Renal cortical epithelial cell (primary cell): Measurements from ENCODE around the gene GMNC. TPM values are rescaled to one million over a fixed set of nuclear protein-coding genes. Genes with fewer than 3 reads are reported as not detected.
A peak's percentile ranks its signal among the peaks of the same experiment; 100 is the strongest.

Experiments used
- DNase-seq: peaks from one replicate; pipeline ENCODE4 v3.0.0-alpha.2; 2011; ENCODE audit warnings: low read depth
- total RNA-seq: library from RNA; depleted of rRNA; stranded (reverse); fragments of >200 nt; gene quantifications from 2 replicates; pipeline ENCODE4 v1.2.3, GENCODE V29; 2014

GMNC gene
- total RNA-seq, 1 donor from 2014 or later, result 1.5 TPM

DNA sequence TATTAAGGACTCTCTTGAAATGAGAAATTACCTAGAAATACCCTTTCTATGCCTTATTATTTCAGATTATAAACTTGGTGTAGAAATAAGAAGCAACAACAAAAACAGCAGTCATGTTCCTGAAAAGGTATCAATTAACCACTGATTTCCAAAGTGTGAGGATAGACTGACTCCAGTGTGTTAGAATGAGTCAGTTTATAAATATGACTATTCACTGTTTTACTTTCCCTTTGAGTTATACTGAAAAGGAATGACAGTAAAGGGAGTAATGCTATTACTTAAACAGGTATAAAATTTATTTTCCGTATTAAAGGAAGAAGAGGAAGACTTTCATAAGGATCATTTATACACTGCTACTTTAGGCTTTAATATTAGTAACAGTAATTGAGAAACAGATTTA, 12.9 kb downstream of the GMNC start:
- peak; percentile 37 for DNase-seq

DNA sequence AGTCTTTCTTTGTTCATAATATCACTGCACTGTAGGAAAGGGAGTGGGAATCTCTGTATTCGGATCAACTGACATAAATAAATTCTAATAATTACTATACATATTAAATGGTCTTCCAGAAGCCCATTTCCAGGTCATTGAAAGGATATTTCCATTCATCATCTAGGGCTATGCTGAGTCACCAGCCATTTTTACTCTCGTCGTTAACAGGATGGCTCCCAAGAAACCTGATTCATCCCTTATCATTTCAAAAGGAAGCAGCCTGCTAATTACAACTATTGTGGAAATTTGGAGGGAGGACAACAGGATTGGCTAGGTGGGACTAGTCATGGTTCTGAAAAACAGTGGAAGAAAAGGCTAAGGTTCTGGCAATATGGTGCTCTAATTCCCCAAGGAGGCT, 13.6 kb downstream of the GMNC start:
- DNase-seq, result no peak

DNA sequence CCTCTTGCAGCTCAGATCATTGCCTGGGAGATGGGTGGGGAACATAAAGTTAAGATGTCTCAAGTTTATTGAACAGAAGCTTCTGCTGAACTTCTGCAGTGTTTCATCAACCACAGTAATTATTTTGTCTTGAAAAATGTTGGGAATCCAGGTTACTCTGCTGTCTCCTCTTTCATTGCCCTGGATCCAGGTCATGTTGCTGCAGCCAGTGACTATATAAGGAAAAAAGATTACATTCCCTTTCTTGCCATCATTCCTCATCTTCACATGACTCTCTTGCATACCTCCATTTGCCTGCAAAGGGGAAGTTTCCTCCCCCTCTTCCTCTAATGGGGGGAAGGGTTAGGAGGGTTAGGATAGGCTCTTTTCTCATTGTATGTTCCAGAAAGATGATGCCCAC, 15.1 kb downstream of the GMNC start:
- DNase-seq, result peak; percentile 33

DNA sequence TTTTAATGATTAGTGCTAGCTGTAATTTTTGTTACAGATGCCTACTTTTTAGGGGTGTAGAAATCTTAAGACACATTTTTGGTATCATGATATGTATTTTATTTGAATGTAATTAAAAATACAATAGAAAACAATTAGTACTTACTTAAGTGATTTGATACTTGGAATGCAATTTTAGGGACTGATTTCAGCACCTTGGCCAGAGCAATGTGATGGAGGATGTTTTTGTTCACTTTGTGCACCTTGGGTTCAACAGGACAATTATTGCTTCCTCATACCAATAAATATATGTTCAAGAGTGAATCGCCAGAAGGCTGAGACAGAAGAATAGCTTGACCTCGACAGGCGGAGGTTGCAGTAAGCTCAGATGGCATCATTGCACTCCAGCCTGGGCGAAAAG, 22.3 kb downstream of the GMNC start:
- DNase-seq, result peak; percentile 33

DNA sequence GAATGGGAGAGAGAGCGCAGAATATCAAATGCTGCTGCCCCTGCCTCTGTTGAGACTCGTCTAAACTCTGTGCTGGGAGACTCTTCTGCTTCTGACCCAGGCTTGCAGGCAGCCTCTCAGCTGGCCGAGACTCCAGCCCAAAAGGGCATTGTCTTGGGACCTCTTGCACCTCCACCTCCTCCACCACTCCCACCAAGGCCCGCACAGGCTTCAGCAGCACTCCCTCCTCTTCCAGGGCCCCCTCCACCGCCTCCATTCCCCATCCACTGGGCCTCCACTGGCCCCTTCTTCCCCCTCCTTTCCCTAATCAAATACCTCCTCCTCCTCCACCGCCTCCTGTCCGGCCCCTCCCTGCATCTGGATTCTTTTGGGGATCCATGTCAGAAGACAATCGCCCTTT, 31.3 kb downstream of the GMNC start:
- no peak for DNase-seq

DNA sequence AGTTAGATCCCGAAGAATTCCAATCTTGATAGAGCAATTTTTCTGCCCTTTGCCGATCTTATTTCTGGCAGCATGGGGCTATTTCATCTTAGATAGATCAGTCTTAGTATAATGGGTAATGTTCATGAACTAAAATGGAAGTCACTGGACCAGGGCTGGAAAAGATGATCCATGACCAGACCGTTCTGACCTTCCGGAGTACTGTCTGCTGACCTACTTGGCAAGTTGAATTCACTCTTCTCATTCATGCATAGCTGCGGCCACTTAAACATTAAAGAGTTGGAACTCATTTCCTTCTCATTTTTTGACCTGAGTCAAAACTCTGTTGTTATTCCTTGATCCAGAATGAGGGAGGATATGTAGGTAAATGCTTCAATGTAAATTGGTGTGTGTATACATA, 32.5 kb downstream of the GMNC start:
- DNase-seq, result peak; percentile 80

DNA sequence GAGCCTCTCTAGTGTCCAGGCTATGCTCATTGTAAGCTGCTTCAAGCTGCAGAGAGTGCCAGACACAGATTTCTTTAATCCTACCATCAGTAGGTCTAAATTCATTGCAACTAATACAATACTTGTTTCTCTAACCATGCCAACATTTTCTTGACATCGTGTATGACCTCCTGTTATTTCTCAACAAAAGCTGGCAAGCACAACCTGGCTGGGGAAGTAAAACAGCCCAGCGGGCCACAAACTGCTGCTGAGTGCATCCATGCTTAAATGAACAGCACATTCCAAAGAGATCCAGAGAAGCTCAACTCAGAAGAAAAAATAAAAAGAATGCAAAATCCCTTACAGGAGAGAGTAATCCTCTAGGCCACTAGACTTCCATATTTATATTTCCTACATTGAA, 36.5 kb downstream of the GMNC start:
- peak; percentile 95 for DNase-seq

DNA sequence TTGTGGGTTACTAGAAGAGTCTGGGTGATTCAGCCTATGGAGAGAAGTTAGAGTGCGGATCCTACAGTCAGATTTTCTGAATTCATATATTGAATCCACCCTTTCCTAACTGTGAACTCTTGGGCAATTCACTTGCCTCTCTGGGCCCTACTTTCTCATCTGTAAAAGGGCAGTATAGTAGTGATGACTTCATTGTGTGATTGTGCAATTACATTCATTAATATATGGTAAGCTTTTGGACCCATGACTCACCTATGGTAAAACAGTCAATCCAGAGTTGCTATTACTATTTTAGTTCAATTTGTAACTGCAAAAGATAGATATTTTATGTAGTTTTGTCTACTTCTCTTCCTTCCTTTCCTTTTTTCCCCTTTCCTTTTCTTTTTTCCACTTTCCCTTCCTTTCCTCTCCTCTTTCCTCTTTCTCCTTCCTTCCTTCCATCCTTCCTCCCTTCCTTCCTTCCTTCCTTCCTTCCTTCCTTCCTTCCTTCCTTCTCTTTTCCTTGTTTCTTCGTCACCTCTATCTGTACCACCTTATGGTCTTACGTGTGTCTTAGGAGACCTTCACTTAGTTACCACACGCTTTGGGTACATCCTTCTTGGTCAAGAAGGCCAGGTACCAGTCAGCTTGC, 37.0 kb downstream of the GMNC start:
- peak; percentile 58 for DNase-seq

DNA sequence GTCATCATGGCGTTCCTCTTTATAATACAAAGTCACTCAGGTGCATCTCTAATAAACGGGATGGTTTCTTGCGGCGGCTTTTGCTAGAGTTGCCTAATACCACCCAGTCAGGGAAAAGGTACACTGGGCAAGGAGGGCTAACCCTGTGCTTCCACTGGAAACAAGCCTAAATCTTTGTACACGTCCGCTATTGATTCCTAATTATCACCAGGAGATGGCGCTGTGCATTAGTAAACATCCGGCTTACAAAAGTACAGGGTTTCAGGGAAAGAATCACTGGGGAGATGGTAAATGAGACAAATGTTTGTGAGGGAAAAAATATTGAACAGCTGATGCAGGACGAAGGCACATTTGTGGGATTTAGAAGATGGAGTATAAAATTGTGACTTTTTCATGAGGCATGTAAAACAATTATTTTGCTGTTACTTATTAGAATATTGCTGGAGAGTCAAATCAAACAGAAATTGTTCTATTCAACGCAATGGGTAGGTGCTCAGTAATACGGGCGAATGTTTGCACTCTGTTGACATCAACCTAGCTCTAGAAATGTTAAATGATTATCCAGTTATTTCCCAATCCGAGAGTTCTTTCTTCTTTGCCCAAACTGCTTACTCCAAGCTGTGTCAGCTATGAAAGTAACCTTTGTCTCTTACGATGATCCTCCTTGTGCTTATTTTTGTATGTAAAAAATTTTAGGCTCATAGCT, 50.6 kb downstream of the GMNC start:
- DNase-seq, result peak; percentile 82

DNA sequence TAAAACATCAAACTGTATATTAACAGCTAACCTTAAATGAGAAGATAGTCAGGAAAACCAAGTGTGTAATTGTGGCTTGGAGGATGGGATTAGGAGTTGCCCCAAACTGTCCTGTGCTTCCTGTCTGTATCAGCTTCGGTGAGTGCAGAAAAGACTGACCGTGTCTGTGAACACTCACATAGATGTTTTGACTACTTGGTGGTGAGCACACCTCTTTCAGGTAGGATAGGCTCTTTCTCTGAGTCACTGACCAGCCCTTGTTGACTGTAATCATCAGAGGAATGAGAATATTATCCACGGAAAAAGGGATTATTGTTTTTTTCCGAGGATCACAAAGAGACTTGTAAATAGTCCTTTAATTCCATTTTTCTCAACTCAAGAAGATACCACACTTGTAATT, 51.5 kb downstream of the GMNC start:
- no peak for DNase-seq

DNA sequence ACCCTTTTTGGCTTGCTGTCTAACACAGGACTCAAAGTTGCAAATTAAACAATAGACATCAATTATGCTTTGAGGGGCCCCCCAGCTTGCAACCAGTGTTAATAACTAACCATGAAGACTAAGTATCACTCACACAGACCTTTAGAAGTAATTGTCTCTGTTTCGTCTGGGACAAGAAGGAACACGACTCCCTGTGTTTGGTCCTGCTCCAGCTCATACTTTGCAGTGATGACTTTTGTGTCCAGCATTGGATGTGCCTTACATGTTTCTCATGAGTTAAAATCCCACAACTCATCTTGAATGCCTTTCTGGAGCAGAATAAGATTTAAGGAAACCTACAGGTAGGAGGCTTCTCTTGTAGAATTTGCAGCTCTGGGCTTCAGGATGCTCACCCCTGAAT, 53.1 kb downstream of the GMNC start:
- DNase-seq, result peak; percentile 22

DNA sequence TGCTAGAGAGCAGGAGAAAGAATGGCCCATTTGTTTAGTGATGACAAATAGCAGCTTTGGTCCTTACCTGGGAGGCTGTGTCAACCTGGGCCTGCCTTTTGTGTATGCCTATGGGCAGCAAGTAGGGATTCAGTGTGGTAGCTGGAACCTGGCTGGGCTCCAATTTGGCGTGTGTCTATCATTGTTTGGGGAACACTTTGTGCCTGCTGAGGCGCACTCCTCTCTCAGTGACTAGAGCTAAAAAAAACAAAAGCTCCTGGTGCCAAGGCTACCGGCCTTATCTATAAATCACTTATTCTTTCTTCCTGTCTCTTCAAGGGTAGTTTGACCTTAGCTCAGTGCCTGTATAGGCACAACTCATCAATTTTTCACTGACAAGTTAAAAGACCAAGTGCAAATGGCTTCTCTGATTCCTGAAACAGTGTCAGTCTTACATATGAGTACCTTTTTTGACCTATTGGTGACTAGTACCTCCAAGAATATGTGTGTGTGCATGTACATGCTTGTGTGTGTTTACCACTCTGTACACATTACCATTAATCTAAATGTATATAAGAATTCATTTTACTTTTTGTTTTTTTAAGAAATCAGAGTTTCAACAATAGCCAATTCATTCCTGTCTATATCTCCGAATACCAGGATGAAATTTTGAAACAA, 54.6 kb downstream of the GMNC start:
- DNase-seq, result peak; percentile 34
